NCI-H1048 (cell line): ENCODE data around the gene ZSCAN5B.
"Not testable (repeated sequence)": the region's sequence is repeated elsewhere in the genome, so short reads cannot be mapped to it uniquely, and the experiment has no call there.

Experiments
- DNase-seq: peaks from one replicate; lab custom pipeline; 2025; lab: John Stamatoyannopoulos, UW

ZSCAN5B gene, protein sequence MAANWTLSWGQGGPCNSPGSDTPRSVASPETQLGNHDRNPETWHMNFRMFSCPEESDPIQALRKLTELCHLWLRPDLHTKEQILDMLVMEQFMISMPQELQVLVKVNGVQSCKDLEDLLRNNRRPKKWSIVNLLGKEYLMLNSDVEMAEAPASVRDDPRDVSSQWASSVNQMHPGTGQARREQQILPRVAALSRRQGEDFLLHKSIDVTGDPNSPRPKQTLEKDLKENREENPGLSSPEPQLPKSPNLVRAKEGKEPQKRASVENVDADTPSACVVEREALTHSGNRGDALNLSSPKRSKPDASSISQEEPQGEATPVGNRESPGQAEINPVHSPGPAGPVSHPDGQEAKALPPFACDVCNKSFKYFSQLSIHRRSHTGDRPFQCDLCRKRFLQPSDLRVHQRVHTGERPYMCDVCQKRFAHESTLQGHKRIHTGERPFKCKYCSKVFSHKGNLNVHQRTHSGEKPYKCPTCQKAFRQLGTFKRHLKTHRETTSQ

DNA sequence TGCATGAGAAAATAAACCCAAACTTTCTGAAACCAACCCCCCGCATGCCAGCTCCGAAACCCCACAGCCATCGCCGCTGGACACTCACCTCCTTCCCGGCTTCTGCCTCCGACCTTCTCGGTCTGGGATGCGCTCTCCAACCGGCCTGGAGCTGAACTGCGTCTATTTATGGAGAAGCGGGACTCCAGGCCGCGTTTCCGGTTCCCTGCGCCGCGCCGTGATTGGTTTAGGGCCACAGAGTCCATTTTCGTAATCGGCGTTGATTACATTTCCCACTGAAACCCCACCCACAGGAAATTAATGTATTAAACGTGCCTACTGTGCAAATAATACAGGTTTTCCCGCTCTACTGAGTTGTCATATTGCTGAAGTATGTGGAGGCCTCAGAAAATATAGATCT is at the start of gene ZSCAN5B:
Gene ZSCAN5B (minus strand): TSS at position 138 of the 400 bp plus-strand sequence. CDS start 4,731 bp downstream, outside the sequence.
- not testable (repeated sequence) for DNase-seq

DNA sequence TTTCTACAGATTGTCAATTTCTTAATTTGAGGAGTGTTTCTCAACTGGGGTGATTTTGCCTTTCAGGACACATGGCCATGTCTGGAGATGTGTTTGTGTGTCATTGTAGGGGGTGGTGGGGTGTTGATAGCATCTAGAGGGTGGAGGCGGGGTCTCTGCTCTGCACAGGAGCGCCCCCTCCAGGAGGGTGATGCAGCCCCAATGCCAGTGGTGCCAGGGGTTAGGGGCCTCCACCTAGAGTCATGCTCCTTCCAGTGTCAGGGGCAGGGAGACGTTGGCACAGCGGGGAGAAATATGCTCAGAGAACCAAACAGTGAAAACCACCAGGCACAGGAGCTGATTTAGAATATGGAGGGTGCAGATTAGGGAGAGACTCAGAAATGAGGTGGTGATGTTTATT is 48.2 kb upstream of the ZSCAN5B start:
- not testable (repeated sequence) for DNase-seq

DNA sequence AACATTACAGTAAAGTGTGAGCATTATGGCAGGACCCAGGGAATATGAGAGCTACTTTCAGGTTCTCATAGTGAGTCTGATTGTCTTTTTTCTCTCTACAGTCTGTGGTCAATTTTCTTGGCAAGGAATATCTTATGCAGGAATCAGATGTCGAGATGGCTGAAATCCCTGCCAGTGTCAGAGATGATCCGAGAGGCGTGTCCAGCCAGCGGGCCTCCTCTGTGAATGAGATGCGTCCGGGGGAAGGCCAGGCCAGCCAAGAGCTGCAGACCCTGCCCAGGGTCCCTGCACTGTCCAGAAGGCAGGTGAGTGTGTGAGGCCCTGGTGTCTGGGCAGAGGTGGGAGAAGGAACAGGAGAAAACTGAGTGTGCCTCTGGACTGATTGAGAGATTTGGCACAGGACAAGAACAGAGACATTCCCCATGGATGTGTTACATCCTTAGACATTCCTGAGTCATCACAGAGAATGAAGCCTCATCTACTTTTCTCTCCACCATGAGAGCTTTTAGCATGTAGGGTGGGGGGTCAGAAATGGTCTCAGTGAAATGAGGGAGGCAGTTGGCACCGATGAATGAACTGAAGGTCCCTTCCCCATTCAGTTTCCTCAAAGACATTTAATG is 47.6 kb upstream of the ZSCAN5B start:
- DNase-seq = no peak

DNA sequence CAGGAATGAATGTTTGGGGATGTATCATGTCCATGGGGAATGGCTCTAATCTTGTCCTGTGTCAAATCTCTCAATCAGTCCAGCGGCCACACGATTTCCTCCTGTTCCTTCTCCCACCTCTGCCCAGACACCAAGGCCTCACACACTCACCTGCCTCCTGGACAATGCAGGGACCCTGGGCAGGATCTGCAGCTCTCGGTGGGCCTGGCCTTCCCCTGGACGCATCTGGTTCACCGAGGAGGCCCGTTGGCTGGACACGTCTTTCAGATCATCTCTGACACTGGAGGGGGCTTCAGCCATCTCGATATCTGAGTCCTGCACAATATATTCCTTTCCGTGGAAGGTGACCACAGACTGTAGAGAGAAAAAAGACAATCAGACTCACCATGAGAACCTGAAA is 25.9 kb upstream of the ZSCAN5B start:
- no peak for DNase-seq

DNA sequence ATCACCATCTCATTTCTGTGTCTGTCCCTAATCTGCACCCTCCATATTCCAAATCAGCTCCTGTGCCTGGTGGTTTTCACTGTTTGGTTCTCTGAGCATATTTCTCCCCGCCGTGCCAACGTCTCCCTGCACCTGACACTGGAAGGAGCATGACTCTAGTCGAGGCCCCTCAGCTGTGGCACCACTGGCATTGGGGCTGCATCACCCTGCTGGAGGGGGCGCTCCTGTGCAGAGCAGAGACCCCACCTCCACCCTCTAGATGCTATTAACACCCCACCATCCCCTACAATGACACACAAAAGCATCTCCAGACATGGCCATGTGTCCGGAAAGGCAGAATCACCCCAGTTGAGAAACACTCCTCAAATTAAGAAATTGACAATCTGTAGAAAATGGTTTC is 25.3 kb upstream of the ZSCAN5B start:
- no peak for DNase-seq

DNA sequence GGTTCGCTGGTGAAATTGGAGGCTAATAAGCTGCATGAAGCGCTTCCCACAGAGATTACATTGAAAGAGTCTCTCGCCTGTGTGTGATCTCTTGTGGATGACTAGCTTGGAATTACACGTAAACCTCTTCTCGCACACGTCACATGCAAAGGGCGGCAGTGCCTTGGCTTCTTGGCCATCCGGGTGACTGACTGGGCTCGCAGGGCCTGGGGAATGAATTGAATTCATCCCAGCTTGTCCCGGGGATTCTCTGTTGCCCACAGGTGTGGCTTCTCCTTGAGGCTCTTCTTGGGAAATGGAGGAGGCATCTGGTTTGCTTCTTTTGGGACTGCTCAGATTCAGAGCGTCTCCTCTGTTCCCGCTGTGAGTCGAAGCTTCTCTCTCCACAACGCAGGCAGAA is 24.3 kb upstream of the ZSCAN5B start:
- no peak for DNase-seq

DNA sequence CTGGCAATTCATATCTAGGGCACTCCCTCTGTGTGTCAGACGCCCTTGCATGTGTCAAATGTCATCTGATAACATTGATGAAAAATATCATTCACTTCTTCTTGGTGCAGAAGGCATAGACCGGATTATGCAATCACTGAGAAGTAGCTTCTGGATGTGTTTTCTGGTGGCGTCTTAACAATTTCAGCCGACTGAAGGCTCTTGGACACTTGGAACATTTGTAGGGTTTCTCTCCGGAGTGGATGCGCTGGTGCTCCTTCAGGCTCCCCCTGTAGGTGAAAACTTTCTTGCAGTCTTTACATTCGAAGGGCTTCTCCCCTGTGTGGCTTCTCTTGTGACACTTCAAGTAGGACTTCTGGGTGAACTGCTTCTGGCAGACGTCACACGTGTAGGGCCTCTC is 23.9 kb upstream of the ZSCAN5B start:
- not testable (repeated sequence) for DNase-seq

DNA sequence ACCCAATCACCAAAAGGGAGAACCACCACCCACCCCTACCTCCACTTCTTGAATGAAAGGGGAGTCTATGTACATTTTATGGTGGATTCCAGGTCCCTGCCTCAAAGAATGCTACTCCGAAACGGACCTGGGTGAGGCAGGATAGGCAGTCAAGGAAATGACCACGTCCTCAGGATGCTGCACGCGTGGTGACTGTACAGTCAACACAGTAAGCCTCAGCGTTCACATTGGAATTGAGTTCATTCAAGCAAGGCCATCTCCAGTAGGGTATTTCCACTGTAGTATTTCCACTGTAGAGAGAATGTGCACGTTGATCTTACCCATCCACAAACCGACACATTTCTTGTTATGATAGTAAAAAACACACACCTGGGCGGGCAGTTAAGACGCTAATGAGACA is 21.4 kb upstream of the ZSCAN5B start:
- DNase-seq = no peak

DNA sequence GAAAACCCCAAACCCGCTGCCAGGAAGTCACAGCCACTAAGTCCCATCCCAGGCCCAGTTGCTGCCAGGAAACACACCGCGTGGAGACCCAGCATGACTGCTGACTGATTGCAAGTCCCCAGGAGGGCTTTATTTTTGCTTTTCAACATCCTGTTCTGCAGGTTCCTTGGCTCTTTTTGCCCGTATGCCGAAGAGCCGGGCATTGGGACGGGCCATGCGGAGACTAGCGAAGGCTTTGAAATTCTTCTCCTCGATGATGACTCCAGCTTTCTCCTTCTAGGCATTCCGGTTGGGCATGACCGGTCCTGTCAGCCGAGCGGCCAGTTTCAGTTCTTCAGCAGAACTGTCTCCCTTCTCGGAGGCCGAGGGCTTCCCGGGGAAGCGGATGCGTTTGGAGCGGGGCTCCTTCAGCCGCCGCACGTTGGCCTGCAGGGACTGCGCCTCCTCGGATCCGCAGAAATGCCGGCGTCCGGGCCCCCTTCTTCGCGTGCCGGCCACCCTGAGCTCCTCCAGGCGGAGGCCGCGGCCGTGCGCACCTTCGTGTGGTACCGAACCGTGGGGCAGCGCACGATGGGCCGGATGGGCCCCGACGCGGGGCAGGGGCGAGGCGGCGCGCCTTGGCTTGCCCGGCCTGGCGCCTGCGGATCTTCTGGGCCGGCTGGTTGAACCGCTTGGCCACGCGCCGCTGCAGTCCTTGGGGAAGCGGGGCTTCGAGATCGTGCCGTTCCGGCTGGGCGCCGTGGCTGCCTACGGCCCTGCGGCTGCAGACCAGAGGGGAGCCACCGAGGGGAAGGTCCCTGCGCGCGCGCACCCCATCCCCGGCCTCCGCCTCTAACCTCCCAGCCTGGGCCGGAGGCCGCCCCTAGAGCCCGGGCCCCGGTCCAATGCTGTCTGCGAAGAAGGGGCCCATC is 19.7 kb upstream of the ZSCAN5B start:
- DNase-seq = no peak

DNA sequence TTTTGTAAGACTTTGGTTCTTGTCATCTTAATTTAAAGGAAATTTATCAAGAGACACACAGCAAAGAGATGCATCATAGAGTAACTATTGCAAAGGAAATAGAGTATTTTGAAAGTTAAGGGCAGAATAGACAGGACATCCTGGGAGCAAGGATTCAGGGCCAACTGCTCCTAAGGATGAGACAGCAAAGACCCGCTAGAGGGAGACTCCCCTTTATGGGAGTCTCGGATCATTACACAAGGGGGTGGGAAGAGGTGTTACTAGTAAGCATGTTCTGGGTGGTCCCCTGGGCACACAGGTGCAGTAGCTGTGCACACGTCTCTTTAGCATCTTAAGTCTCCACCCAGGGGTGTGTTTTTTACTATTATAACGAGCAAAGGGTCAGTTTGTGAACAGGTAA is 14.1 kb upstream of the ZSCAN5B start:
- DNase-seq = no peak

DNA sequence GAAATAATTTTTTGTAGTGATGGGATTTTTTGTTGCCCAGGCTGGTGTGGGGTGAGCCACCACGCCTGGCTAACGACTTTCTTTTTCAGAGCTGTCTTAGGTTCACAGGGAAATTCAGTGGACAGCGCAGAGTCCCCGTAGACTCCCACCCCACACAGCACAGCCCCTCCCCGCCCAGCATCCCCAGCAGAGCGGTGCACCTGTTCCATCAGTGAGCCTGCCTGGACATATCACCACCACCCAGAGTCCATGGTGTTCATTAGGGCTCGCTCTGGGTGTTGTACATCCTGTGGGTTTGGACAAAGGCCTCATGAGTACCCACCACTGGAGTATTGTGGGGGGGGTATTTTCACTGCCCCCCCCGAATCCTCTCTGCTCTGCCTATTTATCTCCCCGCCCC is 12.5 kb upstream of the ZSCAN5B start:
- not testable (repeated sequence) for DNase-seq

DNA sequence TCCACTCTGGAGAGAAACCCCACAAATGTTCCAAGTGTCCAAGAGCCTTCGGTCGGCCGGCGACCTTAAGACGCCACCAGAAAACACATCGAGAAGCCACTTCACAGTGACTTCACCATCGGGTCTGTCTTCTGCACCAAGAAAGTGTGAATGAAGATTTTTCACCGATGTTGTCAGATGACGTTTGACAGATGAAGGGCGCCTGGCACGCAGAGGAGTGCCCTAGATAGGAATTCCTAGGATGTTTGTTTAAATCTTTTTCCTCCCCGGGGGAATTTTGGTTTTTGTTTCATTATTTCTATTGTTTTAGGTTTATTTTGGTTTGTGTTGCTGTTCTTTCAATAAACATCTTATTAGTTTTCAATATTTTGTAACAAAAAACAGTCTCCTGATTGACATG is 11.5 kb upstream of the ZSCAN5B start:
- no peak for DNase-seq

DNA sequence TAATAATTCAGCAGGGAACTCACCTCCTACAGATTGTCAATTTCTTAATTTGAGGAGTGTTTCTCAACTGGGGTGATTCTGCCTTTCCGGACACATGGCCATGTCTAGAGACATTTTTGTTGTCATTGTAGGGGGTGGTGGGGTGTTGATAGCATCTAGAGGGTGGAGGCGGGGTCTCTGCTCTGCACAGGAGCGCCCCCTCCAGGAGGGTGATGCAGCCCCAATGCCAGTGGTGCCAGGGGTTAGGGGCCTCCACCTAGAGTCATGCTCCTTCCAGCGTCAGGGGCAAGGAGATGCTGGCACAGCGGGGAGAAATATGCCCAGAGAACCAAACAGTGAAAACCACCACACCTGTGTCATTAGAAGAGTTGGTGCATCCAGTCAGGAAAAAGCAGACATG is 10.0 kb upstream of the ZSCAN5B start:
- not testable (repeated sequence) for DNase-seq

DNA sequence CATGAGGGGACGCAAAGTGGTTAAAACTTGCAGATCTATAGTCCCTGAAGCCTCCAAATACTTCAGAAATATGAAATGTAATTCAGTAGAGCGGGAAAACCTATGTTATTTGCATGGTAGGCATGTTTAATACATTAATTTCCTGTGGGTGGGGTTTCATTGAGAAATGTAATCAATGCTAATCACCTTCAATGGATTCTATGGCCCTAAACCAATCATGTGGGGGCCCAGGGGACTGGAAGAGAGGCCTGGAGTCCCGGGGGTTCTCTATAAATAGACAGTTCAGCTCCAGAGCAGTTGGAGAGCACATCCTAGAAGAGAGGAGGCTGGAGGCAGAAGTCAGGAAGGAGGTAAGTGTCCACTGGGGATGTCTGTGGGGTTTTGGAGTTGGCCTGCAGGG is 4.4 kb upstream of the ZSCAN5B start, which contains the start of gene ZSCAN5C:
Gene ZSCAN5C (plus strand): TSS at position 301 of the 400 bp plus-strand sequence. CDS start 3,641 bp downstream, outside the sequence.
- DNase-seq = no peak

DNA sequence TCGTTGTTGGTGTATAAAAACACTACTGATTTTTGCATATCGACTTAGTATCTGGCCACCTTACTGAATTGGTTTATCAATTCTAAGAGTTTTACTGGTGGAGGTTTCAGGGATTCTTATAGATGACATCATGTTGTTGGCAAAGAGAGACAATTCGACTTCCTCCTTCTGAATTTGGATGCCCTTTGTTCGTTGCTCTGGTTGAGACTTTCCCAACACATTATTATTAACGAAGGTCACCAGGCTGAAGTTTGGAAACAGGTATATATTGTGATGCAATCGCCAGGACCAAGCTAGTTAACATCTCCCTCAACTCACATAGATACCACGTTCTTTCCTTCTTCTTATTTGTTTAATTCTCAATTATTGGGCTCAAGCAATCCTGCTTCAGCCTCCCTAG is 2.1 kb upstream of the ZSCAN5B start:
- no peak for DNase-seq

DNA sequence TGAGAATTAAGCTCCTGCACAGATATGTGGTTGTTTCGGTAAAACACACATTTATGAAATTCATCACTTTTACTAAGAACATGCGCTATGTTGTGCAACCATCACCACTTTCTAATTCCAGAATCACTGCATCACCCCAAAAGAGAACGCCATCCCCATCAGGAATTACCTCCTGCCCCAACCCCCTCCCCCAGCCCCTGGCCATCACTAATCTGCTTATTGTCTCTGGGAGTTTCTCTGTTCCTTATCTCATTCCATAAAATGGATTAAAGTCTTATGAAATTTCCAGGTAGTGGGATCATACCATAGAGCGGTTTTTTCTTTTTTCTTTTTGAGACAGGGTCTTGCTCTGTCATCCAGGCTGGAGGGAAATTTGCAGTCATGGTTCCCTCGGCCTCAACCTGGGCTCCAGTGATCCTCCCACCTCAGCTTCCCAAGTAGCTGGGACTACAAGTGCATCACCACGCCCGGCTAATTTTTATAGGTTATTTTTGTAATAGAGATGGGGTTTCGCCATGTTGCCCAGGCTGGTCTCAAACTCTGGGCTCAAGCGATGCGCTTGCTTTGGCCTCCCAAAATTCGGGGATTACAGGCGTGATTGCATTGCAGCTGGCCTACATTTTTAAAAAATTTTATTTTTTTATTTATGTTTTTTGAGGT is 3.5 kb downstream of the ZSCAN5B start:
- no peak for DNase-seq

DNA sequence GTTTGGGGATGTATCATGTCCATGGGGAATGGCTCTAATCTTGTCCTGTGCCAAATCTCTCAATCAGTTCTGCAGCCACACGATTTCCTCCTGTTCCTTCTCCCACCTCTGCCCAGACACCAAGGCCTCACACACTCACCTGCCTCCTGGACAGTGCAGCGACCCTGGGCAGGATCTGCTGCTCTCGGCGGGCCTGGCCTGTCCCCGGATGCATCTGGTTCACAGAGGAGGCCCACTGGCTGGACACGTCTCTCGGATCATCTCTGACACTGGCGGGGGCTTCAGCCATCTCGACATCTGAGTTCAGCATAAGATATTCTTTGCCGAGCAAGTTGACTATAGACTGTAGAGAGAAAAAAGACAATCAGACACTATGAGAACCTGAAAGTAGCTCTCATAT is 5.9 kb downstream of the ZSCAN5B start:
- DNase-seq = no peak

DNA sequence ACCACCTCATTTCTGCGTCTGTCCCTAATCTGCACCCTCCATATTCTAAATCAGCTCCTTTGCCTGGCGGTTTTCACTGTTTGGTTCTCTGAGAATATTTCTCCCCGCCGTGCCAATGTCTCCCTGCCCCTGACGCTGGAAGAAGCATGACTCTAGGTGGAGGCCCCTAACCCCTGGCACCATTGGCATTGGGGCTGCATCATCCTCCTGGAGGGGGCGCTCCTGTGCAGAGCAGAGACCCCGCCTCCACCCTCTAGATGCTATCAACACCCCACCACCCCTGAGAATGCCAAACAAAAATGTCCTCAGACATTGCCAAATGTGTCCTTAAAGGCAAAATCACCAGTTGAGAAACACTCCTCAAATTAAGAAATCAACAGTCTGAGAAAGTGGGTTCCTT is 6.5 kb downstream of the ZSCAN5B start:
- no peak for DNase-seq

DNA sequence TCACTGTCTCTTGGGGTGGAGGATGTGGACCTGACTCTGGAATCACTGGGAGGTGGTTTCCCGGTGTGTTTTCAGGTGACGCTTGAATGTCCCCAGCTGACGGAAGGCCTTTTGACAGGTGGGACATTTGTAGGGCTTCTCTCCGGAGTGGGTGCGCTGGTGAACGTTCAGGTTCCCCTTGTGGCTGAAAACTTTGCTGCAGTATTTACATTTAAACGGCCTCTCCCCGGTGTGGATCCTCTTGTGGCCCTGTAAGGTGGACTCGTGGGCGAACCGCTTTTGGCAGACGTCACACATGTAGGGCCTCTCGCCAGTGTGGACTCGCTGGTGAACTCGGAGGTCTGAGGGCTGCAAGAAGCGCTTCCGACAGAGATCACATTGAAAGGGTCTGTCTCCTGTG is 7.8 kb downstream of the ZSCAN5B start:
- no peak for DNase-seq

DNA sequence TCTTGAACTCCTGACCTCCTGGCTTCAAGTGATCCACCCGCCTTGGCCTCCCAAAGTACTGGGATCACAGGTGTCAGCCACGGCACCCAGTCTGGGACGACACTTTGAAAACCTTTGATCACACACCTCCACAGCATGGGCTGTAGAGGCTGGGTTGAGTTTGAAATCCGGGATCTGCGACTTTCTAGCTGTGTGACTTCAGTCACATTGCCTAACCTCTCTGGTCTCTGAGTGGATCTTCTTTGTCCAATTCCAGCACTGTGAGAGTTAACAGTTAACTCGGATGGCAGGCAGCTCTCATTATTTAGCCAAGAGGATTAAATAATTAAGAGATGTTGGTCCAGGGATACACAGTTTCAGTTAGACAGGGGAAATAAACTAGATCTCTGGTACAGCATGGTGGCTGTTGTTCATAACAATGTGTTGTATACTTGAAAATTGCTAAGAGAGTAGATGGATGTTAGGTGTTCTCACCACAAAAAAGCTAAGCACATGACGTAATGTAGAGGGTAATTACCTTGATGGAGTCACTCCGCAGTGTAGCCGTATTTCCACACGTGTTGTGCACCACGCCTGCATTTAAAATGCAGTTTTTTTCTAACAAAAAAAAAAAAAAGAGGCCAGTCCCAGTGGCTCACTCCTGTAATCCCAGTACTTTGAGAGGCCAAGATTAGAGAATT is 19.9 kb downstream of the ZSCAN5B start:
- no peak for DNase-seq

DNA sequence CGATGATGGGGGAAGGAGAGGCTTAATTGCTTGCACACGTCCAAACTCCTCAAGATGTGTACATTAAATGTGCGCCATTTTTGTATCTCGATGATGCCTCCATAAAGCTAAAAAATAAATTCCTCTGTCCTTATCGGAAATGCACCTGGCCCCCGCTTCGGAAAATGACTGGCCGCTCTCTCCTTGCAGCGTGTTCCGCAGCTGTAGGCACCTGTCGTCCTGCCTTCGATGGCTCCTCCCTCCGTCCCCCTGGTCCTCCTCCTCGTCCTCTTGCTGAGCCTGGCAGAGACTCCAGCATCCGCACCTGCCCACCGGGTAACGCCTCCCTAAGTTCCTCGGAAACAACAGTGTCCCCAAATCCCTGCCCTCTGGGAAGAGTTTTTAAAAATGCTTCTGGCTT is 20.7 kb downstream of the ZSCAN5B start:
- DNase-seq = no peak
